Hematopoietic multipotent progenitor cell treated with erythropoietin and hydrocortisone succinate and interleukin-3 and kit ligand, for 17 days (in vitro differentiated cells): ENCODE measurements around the gene CNTNAP2.
"Not testable (repeated sequence)": the region's sequence is repeated elsewhere in the genome, so short reads cannot be mapped to it uniquely, and the experiment has no call there.

Source experiments
- DNase-seq: peaks from one replicate; pipeline ENCODE4 v3.0.0-alpha.2; 2015; ENCODE audit warnings: low spot score

Gene CNTNAP2

GRCh38 chr7:148397551-148397950 is 2280.9 kb downstream of the CNTNAP2 start:
- DNase-seq = no peak

DNA sequence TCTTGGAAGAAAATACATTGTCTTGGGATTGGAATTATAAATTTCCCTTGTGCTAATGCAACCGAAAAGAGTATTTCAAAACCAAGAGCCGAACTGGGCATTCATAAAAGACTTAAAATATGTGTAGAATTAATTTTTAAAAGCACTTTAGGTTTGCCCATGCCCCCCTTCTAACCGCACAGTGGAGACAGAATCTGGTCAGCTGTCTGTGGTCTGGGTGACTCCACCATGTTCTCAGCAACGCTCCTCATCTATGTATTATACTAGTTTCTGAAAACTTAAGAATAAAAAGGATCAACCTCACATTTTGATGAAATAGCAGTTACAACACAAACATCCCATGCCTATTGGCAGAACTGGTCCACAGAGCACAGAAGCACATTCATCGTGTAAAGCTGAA is 2281.4 kb downstream of the CNTNAP2 start:
- DNase-seq = no peak

GRCh38 chr7:148398844-148399365 is 2282.3 kb downstream of the CNTNAP2 start:
- DNase-seq = no peak

DNA sequence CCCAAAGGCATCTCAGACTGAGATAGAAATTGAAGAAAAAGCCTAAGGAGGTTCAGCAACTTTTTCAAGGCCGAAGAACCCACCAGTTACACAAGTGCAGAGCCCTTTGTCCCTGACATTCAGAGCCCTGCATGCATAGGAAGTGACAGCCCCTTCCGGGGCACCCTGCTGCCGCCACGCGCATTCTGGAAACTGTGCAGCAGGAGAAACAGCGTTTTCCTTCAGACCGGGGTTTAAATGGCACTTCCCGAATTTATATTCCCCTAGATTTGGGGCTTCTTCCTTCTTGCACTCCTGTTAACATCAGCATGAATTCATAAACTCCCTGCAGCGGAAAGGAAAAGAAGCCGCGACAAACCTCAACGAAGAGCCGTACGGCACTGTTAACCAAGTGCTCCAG is 2283.5 kb downstream of the CNTNAP2 start:
- DNase-seq = no peak

GRCh38 chr7:148402159-148402558 is 2285.6 kb downstream of the CNTNAP2 start:
- DNase-seq = no peak

- no peak for DNase-seq
These were observed 2286.9 kb downstream of the CNTNAP2 start for GRCh38 chr7:148403466-148403993.

DNA sequence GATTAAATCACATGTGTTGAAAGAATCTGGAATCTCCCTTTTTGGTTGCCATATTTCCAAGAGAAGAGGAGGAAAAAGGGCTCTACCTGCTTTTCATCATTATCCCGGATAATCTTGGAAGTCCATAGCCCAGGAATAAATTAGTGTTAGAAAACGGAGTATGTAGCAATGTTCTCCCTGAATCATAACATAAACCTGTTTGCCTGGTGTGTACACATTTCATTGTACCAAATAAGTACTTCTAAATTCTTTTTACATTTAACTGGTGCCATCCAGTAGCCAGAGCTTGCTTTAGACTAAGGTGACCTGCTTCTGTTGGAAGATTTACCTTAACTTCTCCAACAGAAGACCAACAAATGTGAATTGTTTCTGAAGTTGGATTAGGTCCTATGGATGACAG is 2291.7 kb downstream of the CNTNAP2 start:
- DNase-seq = no peak

GRCh38 chr7:148410905-148411304 is 2294.3 kb downstream of the CNTNAP2 start:
- no peak for DNase-seq

GRCh38 chr7:148412691-148413090 is 2296.1 kb downstream of the CNTNAP2 start:
- DNase-seq = no peak

DNA sequence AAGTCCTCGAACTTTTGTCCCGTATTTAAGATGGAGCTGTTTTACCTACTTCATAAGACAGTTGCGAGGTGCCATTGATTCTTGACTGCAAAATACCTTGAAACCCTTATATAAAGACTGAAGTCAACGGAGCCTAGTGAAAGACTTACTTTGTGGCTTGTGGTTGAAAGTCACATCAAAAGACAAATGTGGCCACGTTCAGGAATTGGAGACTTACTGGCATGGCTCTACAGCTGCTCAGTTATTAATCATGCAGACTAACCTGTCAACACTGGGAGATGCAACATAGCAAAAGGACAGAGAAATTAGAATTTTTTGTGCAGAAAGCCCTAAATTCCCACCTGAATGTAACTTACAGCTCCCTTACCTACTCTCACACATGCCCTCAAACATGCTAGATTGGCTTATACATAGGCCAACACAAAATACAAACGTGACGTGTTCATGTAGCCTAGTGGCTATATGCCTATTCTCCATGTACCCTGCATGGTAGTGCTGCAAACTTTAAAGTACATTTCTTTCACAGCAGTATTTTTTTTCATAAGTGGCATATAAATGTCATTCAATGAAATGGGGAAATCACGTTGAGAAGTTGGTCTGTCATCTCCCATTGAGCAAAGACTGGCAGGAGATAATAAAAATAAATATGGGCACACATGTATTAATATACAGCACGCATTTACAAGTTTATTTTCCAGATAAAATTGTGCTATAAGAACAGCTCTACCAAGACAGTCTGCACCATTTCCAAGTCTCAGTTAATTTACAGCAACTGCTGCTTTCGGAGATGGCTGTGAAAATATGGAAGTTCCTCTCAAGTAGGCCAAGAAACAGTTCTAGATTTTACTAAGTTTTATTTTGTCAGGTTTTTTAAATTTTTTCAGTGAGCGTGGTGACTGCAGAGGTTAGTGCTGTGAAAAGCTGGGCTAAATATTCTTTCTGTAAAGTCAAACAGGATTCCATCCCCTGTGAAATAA is 2303.5 kb downstream of the CNTNAP2 start:
- DNase-seq = no peak

GRCh38 chr7:148422030-148422429 is 2305.4 kb downstream of the CNTNAP2 start:
- DNase-seq = no peak

DNA sequence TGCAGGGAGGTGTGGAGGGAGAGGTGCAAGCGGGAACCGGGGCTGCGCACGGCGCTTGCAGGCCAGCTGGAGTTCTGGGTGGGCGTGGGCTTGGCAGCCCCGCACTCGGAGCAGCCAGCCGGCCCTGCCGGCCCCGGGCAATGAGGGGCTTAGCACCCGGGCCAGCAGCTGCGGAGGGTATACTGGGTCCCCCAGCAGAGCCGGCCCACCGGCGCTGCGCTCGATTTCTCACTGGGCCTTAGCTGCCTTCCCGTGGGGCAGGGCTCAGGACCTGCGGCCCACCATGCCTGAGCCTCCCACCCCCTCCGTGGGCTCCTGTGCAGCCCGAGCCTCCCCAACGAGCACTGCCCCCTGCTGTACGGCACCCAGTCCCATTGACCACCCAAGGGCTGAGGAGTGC is 2309.8 kb downstream of the CNTNAP2 start:
- not testable (repeated sequence) for DNase-seq

- not testable (repeated sequence) for DNase-seq
These were observed 2314.1 kb downstream of the CNTNAP2 start for GRCh38 chr7:148430690-148431089.

GRCh38 chr7:148433521-148434180 is 2317.1 kb downstream of the CNTNAP2 start:
- DNase-seq = no peak

- DNase-seq = no peak
These were observed 2317.7 kb downstream of the CNTNAP2 start for GRCh38 chr7:148434181-148434757.

DNA sequence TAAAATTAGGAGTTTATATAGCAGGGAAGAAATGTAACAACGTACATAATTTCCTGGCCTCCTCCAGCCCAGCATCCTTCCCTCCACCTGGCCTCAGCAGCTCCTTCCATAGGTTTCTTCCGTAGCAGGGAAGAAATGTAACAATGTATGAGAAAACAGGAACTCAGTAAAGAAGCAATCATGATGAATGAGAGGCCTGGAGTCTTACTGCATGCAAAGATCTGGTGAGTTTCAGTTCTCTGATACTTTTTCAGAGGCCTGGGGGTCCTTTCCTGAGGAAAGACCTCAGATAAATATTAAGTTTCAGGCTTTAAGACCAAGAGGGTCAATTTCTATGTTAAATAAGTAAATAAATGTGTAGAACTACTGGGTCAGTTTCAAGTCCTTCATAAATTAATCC is 2318.3 kb downstream of the CNTNAP2 start:
- no peak for DNase-seq

- no peak for DNase-seq
These were observed 2319.1 kb downstream of the CNTNAP2 start for GRCh38 chr7:148435715-148436114.

- DNase-seq = no peak
These were observed 2319.5 kb downstream of the CNTNAP2 start for GRCh38 chr7:148436135-148436534.

GRCh38 chr7:148436571-148436970 is 2320.0 kb downstream of the CNTNAP2 start:
- DNase-seq = no peak

GRCh38 chr7:148437043-148437442 is 2320.4 kb downstream of the CNTNAP2 start:
- no peak for DNase-seq

DNA sequence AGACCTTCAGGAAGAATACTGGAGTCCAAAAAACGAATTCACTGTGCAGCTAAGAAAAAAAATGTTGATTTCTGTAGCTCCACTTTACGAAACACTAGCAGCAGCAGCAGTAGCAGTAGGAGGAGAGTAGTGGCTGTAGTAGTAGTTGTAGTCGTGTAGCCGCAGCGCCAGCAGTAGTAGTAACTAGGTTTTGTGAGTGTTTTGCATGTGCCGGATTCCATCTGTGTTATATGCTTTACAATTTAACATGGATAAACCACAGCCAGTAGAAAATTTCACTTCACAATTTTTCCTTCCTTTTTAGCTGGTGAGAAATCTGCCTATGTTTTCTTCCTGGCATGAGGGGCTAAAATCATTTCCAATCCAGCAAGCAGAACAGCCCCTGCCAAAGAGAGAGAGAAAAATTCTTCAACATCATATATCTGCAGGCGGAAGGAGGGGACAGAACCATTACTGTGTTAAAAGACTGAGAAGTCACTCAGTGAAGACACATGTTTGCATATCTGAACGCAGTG is 2325.6 kb downstream of the CNTNAP2 start:
- no peak for DNase-seq

- no peak for DNase-seq
These were observed 2326.3 kb downstream of the CNTNAP2 start for GRCh38 chr7:148442933-148443332.
